IMR-90 (cell line): ENCODE data around the gene SLC35F1. TPM values are rescaled to one million over a fixed set of nuclear protein-coding genes. Genes with fewer than 3 reads are reported as not detected.

Experiments
- ATAC-seq: fragments of 200-7000 bp; cut with Tn5 transposase; 2 replicates; pipeline ENCODE4 v1.9.1; 2020; ENCODE audit warnings: low read depth, mild to moderate bottlenecking, moderate library complexity
- BruUV-seq: library from RNA; stranded (reverse); fragments of 400-500 nt; replicated peaks from 2 replicates; lab custom pipeline; 2021; lab: Mats Ljungman, UMichigan
- CTCF ChIA-PET: fragments of 300-600 bp; formaldehyde crosslinking; extraction: SDS; loops from one replicate; lab custom pipeline; 2021; ENCODE audit warnings: antibody characterized with exemption; lab: Yijun Ruan, JAX
- POLR2A ChIA-PET: fragments of 300-600 bp; sonication (Branson Sonifier 250); formaldehyde crosslinking; loops from one replicate; lab custom pipeline; 2022; ENCODE audit warnings: antibody characterized with exemption; ENCODE audit not compliant: unreplicated experiment; lab: Charles Lee
- DNase-seq: peaks from one replicate; pipeline ENCODE4 v3.0.0; 2013
- H2AFZ ChIP-seq: replicated peaks from 2 replicates; pipeline ENCODE3; 2013; ENCODE audit warnings: low read length, mild to moderate bottlenecking; ENCODE audit not compliant: poor library complexity
- H2AK5ac ChIP-seq: 2 replicates; pipeline ENCODE4 v1.6.1; 2013; ENCODE audit warnings: low read depth, low read length, inconsistent platforms
- H2AK9ac ChIP-seq: replicated peaks from 2 replicates; pipeline ENCODE3; 2013; ENCODE audit warnings: mild to moderate bottlenecking, low read depth, low read length, moderate library complexity; ENCODE audit not compliant: poor library complexity
- H2BK120ac ChIP-seq: 2 replicates; pipeline ENCODE4 v1.6.1; 2013; ENCODE audit warnings: low read depth, low read length, inconsistent platforms
- H2BK15ac ChIP-seq: 3 replicates; pipeline ENCODE4 v1.6.1; 2013; ENCODE audit warnings: low read depth, low read length, inconsistent platforms
- H2BK20ac ChIP-seq: 2 replicates; pipeline ENCODE4 v1.6.1; 2013; ENCODE audit warnings: low read depth, mild to moderate bottlenecking, inconsistent platforms, low read length, moderate library complexity
- H2BK5ac ChIP-seq: 2 replicates; pipeline ENCODE4 v1.6.1; 2013; ENCODE audit warnings: mild to moderate bottlenecking, low read depth, low read length, inconsistent platforms; ENCODE audit not compliant: poor library complexity, severe bottlenecking
- H3K14ac ChIP-seq: replicated peaks from 2 replicates; pipeline ENCODE4 v1.6.1; 2013; ENCODE audit warnings: low read depth, low read length, inconsistent platforms
- H3K18ac ChIP-seq: 2 replicates; pipeline ENCODE4 v1.6.1; 2013; ENCODE audit warnings: low read depth, low read length, control low read depth
- H3K23ac ChIP-seq: 2 replicates; pipeline ENCODE4 v1.6.1; 2013; ENCODE audit warnings: low read depth, low read length, inconsistent platforms
- H3K27ac ChIP-seq: 2 replicates; pipeline ENCODE4 v1.5.1; 2013; ENCODE audit warnings: mild to moderate bottlenecking, control low read depth, low read length; ENCODE audit not compliant: insufficient read depth
- H3K27me3 ChIP-seq: 2 replicates; pipeline ENCODE4 v1.6.1; 2013; ENCODE audit warnings: low read length; ENCODE audit not compliant: control insufficient read depth, insufficient read depth
- H3K36me3 ChIP-seq: 2 replicates; pipeline ENCODE4 v1.6.1; 2013; ENCODE audit warnings: low read length, mixed read lengths; ENCODE audit not compliant: control insufficient read depth, insufficient read depth
- H3K4ac ChIP-seq: 2 replicates; pipeline ENCODE4 v1.6.1; 2013; ENCODE audit warnings: low read depth, low read length, inconsistent platforms
- H3K4me1 ChIP-seq: 2 replicates; pipeline ENCODE4 v1.6.1; 2013; ENCODE audit warnings: low read length, mixed read lengths; ENCODE audit not compliant: control insufficient read depth, insufficient read depth
- H3K4me2 ChIP-seq: 2 replicates; pipeline ENCODE4 v1.6.1; 2013; ENCODE audit warnings: low read depth, mild to moderate bottlenecking, control low read depth, low read length, moderate library complexity
- H3K4me3 ChIP-seq: 2 replicates; pipeline ENCODE4 v1.5.1; 2013; ENCODE audit warnings: low read depth, mild to moderate bottlenecking, control low read depth, low read length, moderate library complexity; ENCODE audit not compliant: insufficient read depth
- H3K56ac ChIP-seq: 2 replicates; pipeline ENCODE4 v1.6.1; 2013; ENCODE audit warnings: low read length, inconsistent platforms; ENCODE audit not compliant: insufficient read depth; ENCODE audit errors: extremely low read depth
- H3K79me1 ChIP-seq, 2 experiments: 2 replicates each; pipeline ENCODE4 v1.6.1; 2013; ENCODE audit warnings: low read length in 2 of 2, inconsistent platforms in 1 of 2, low read depth in 1 of 2
- H3K9ac ChIP-seq: 2 replicates; pipeline ENCODE4 v1.6.1; 2013; ENCODE audit warnings: low read depth, low read length, control low read depth
- H3K9me1 ChIP-seq: 2 replicates; pipeline ENCODE4 v1.6.1; 2013; ENCODE audit warnings: low read length, inconsistent platforms; ENCODE audit not compliant: insufficient read depth
- H3K9me3 ChIP-seq: 2 replicates; pipeline ENCODE4 v1.6.1; 2013; ENCODE audit warnings: low read length; ENCODE audit not compliant: control insufficient read depth, insufficient read depth
- H4K20me1 ChIP-seq: 2 replicates; pipeline ENCODE4 v1.6.1; 2013; ENCODE audit warnings: low read length, inconsistent platforms; ENCODE audit not compliant: insufficient read depth
- H4K5ac ChIP-seq: 2 replicates; pipeline ENCODE4 v1.6.1; 2013; ENCODE audit warnings: mild to moderate bottlenecking, low read depth, low read length, control low read depth
- H4K8ac ChIP-seq, 2 experiments: 2 replicates each; pipeline ENCODE4 v1.6.1; 2013; ENCODE audit warnings: low read depth in 2 of 2, low read length in 2 of 2, control low read depth in 1 of 2, inconsistent platforms in 1 of 2
- H4K91ac ChIP-seq: 2 replicates; pipeline ENCODE4 v1.6.1; 2013; ENCODE audit warnings: low read depth, low read length, inconsistent platforms; ENCODE audit not compliant: insufficient read depth
- BHLHE40 ChIP-seq: fragments of 150-350 bp; IDR thresholded peaks from 2 replicates; pipeline ENCODE4 v1.6.1; 2016; ENCODE audit warnings: mild to moderate bottlenecking, low read depth, low read length
- CEBPB ChIP-seq: IDR thresholded peaks from 2 replicates; pipeline ENCODE4 v1.6.1; 2012; ENCODE audit warnings: low read depth, low read length, improper control_type of control experiment
- CHD1 ChIP-seq: IDR thresholded peaks from 2 replicates; pipeline ENCODE4 v1.6.1; 2012; ENCODE audit warnings: low read depth, low read length, improper control_type of control experiment
- CTCF ChIP-seq: conservative IDR thresholded peaks from 2 replicates; pipeline ENCODE4 v1.5.1; 2012; ENCODE audit warnings: mild to moderate bottlenecking, low read depth, low read length, improper control_type of control experiment
- ELK1 ChIP-seq: fragments of 150-350 bp; IDR thresholded peaks from 2 replicates; pipeline ENCODE4 v1.6.1; 2016; ENCODE audit warnings: low read depth, mild to moderate bottlenecking, low read length, moderate library complexity, borderline replicate concordance
- FOS ChIP-seq: fragments of 150-350 bp; IDR thresholded peaks from 2 replicates; pipeline ENCODE4 v1.6.1; 2016; ENCODE audit warnings: low read depth, low read length
- MAFK ChIP-seq: IDR thresholded peaks from 2 replicates; pipeline ENCODE4 v1.6.1; 2012; ENCODE audit warnings: low read depth, low read length, improper control_type of control experiment
- MAZ ChIP-seq: IDR thresholded peaks from 2 replicates; pipeline ENCODE4 v1.6.1; 2012; ENCODE audit warnings: low read depth, mild to moderate bottlenecking, low read length, improper control_type of control experiment, moderate library complexity, borderline replicate concordance
- MXI1 ChIP-seq: IDR thresholded peaks from 2 replicates; pipeline ENCODE4 v1.6.1; 2012; ENCODE audit warnings: low read depth, mild to moderate bottlenecking, low read length, moderate library complexity, borderline replicate concordance
- NFE2L2 ChIP-seq: fragments of 150-350 bp; IDR thresholded peaks from 2 replicates; pipeline ENCODE4 v1.6.1; 2016; ENCODE audit warnings: low read depth, mild to moderate bottlenecking, low read length
- POLR2A ChIP-seq: IDR thresholded peaks from 2 replicates; pipeline ENCODE4 v1.6.1; 2012; ENCODE audit warnings: mild to moderate bottlenecking, low read depth, low read length
- RAD21 ChIP-seq: IDR thresholded peaks from 2 replicates; pipeline ENCODE4 v1.6.1; 2012; ENCODE audit warnings: low read length, improper control_type of control experiment
- RCOR1 ChIP-seq: IDR thresholded peaks from 2 replicates; pipeline ENCODE4 v1.6.1; 2012; ENCODE audit warnings: mild to moderate bottlenecking, low read length, improper control_type of control experiment; ENCODE audit not compliant: insufficient replicate concordance
- RFX5 ChIP-seq: IDR thresholded peaks from 2 replicates; pipeline ENCODE4 v1.8.0; 2012; ENCODE audit warnings: low read depth, mild to moderate bottlenecking, low read length, moderate library complexity
- SMC3 ChIP-seq: fragments of 150-350 bp; IDR thresholded peaks from 2 replicates; pipeline ENCODE4 v1.6.1; 2016; ENCODE audit warnings: low read depth, mild to moderate bottlenecking, antibody characterized with exemption, low read length, moderate library complexity
- USF2 ChIP-seq: fragments of 150-350 bp; IDR thresholded peaks from 2 replicates; pipeline ENCODE4 v1.6.1; 2017; ENCODE audit warnings: mild to moderate bottlenecking, antibody characterized with exemption, low read length, low read depth
- WGBS, 2 experiments: methylation state at CpG; one replicate each; pipeline versions ENCODE4 v1.1.5 to v1.1.7; 2013; ENCODE audit warnings: missing lambda C conversion rate in 2 of 2; ENCODE audit not compliant: insufficient read length in 1 of 2; ENCODE audit errors: extremely low coverage in 2 of 2; 5-methylcytosine and 5-hydroxymethylcytosine counted together
- dilution Hi-C: fragments of 300-500 bp; cut with HindIII; formaldehyde crosslinking; loops from one replicate; pipeline ENCODE4 v1.14.3; 2018; ENCODE audit warnings: low sequenced_read_pairs; ENCODE audit not compliant: unreplicated experiment
- in situ Hi-C: fragments of 300-500 bp; cut with MboI; formaldehyde crosslinking; loops from 3 replicates; pipeline ENCODE4 v1.14.3; 2019; ENCODE audit warnings: low sequenced_read_pairs, inconsistent platforms, mixed read lengths
- intact Hi-C: fragments of 100-400 bp; cut with micrococcal nuclease; formaldehyde crosslinking; loops from 2 replicates; pipeline ENCODE4 v1.10.0; 2022
- polyA plus RNA-seq, 3 experiments: library from polyadenylated mRNA; depleted of rRNA; stranded (reverse); fragments of >200 nt; gene quantifications; 2 replicates each; pipeline ENCODE4 v1.2.3, GENCODE V29; 2012; ENCODE audit warnings: low replicate concordance in 1 of 3
- total RNA-seq: library from RNA; depleted of rRNA; stranded (reverse); fragments of >200 nt; gene quantifications from 2 replicates; pipeline ENCODE4 v1.2.3, GENCODE V29; 2012

Gene SLC35F1
- total and polyA plus RNA-seq, 2 of the 4 experiments (the other 2 are of a cell fraction): not detected

DNA sequence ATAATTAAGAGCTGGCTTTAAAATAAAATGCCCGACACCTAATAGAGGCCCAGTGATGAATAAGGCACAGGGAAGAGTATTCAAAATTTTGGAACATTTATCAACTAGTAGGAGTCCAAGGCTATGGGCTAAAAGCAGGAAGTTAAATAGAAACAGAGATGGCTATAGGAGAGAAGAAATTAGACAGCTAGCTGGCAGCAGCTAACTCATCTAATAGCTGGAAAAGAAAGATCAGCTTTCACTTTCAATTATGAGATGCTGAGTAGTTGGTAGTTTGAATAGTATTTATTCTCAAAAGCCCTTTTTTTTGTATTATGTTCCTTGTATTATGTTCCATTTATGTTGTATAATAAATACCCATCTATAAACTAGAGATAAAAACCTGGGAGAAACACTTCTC, 215.7 kb downstream of the SLC35F1 start:
- H2BK20ac ChIP-seq: no peak overlapping the region
- no peaks in the 10 kb centered on the region for H4K20me1 ChIP-seq
- in situ Hi-C loops (no loop called here), intact Hi-C loops (no loop called here), dilution Hi-C loops (no loop called here)
- no peak overlapping the region for H4K5ac ChIP-seq
- ATAC-seq (no peak), DNase-seq (no peak)
- H2BK120ac ChIP-seq: no peak overlapping the region
- POLR2A ChIA-PET: no interaction called here
- no peak overlapping the region for H3K4me3 ChIP-seq
- H2AFZ ChIP-seq: no peak overlapping the region
- no peak overlapping the region for H3K4ac ChIP-seq
- H3K56ac ChIP-seq: no peak overlapping the region
- H3K27me3 ChIP-seq: no peaks in the 10 kb centered on the region
- WGBS, 2 experiments: no CpG with 5 or more reads among the region's 1 CpG
- no peaks in the 10 kb centered on the region for H3K9me3 ChIP-seq
- H3K27ac ChIP-seq: no peak overlapping the region
- TF ChIP-seq POLR2A: no peak
- TF ChIP-seq RAD21: no peak
- TF ChIP-seq RCOR1: no peak
- no peak for TF ChIP-seq CHD1
- no peak for TF ChIP-seq MAZ
- no peak for TF ChIP-seq ELK1
- TF ChIP-seq SMC3: no peak
- no peak for TF ChIP-seq CTCF
- no peak for TF ChIP-seq BHLHE40
- TF ChIP-seq MXI1: no peak
- no peak for TF ChIP-seq CEBPB
- TF ChIP-seq FOS: no peak
- TF ChIP-seq RFX5: no peak
- TF ChIP-seq MAFK: no peak
- TF ChIP-seq USF2: no peak
- TF ChIP-seq NFE2L2: no peak
- H2AK9ac ChIP-seq: no peak overlapping the region
- BruUV-seq: no TSS peak
- no peak overlapping the region for H3K18ac ChIP-seq
- H2AK5ac ChIP-seq: no peak overlapping the region
- no peaks in the 10 kb centered on the region for H3K4me1 ChIP-seq
- no peaks in the 10 kb centered on the region for H3K79me1 ChIP-seq
- no peak overlapping the region for H2BK5ac ChIP-seq
- H3K4me2 ChIP-seq: no peak overlapping the region
- CTCF ChIA-PET: interaction anchor here (0.6 kb wide), 1 partner anchor 632 kb away, joined by 4 read pairs; no protein-coding TSS in a partner anchor
- no peak overlapping the region for H4K91ac ChIP-seq
- H3K9ac ChIP-seq: no peak overlapping the region
- no peak overlapping the region for H3K23ac ChIP-seq
- H2BK15ac ChIP-seq: no peak overlapping the region
- no peak overlapping the region for H4K8ac ChIP-seq
- H3K14ac ChIP-seq: no peak overlapping the region
- H3K36me3 ChIP-seq: no peaks in the 10 kb centered on the region
- no peaks in the 10 kb centered on the region for H3K9me1 ChIP-seq
